ENCODE data around the gene LAMA2. TPM values are rescaled to one million over a fixed set of nuclear protein-coding genes. Genes with fewer than 3 reads are reported as not detected.

LAMA2 gene
- total and polyA plus RNA-seq, 2 donors from 2014 or later, result 2.2 to 20.8 TPM

GRCh38 chr6:129264480-129265045 lies 381.6 kb downstream of the LAMA2 start:
- FAIRE-seq, result no peak
- TF ChIP-seq, protein P1, sequence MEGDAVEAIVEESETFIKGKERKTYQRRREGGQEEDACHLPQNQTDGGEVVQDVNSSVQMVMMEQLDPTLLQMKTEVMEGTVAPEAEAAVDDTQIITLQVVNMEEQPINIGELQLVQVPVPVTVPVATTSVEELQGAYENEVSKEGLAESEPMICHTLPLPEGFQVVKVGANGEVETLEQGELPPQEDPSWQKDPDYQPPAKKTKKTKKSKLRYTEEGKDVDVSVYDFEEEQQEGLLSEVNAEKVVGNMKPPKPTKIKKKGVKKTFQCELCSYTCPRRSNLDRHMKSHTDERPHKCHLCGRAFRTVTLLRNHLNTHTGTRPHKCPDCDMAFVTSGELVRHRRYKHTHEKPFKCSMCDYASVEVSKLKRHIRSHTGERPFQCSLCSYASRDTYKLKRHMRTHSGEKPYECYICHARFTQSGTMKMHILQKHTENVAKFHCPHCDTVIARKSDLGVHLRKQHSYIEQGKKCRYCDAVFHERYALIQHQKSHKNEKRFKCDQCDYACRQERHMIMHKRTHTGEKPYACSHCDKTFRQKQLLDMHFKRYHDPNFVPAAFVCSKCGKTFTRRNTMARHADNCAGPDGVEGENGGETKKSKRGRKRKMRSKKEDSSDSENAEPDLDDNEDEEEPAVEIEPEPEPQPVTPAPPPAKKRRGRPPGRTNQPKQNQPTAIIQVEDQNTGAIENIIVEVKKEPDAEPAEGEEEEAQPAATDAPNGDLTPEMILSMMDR (IDR thresholded peaks at IDR 0.05; ENCODE audit: borderline replicate concordance, extremely low read depth, insufficient read depth), result no peak
- Histone ChIP-seq H3K4me1 (ENCODE audit: control insufficient read depth in 2 of 3, insufficient read depth in 2 of 3, low read depth in 1 of 3, low read length in 3 of 3) (no peaks in the 10 kb centered on the region), H3K36me3 (ENCODE audit: control insufficient read depth in 2 of 3, insufficient read depth in 3 of 3, low read length in 3 of 3) (no peaks in the 10 kb centered on the region), H3K9me3 (ENCODE audit: control insufficient read depth in 2 of 3, insufficient read depth in 1 of 3, low read length in 3 of 3) (no peaks in the 10 kb centered on the region), H3K4me3 (ENCODE audit: low read length in 3 of 3) (no peak overlapping the region), H3K27me3 (ENCODE audit: control insufficient read depth, insufficient read depth, low read length) (no peaks in the 10 kb centered on the region), H3K9ac (ENCODE audit: low read length in 3 of 3) (no peak overlapping the region), H3K27ac (ENCODE audit: low read depth in 2 of 2, low read length in 2 of 2) (no peak overlapping the region)
- intact Hi-C loops (cut with DNase I), result no loop called here
- DNase-seq, result no peak

DNA sequence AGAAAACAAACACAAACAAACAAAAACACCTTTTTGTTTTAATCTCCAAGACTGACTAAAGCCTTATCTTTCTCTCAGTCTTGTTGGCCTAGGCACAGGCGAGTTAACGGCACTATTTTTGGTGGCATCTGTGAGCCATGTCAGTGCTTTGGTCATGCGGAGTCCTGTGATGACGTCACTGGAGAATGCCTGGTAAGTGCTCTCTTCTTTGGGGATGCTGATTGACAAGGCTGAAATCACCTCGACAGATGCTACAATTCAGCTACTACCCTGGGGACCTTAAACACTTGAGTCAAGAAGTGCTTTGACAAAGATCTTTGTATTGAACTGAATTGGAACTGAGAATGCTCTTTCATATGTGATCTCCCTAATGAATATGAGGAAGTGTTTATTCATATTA lies 384.1 kb downstream of the LAMA2 start:
- Histone ChIP-seq H3K4me3 (ENCODE audit: low read length in 3 of 3) (no peak overlapping the region), H3K36me3 (ENCODE audit: control insufficient read depth in 2 of 3, insufficient read depth in 3 of 3, low read length in 3 of 3) (no peaks in the 10 kb centered on the region), H3K9ac (ENCODE audit: low read length in 3 of 3) (no peak overlapping the region), H3K27me3 (ENCODE audit: control insufficient read depth, insufficient read depth, low read length) (no peaks in the 10 kb centered on the region), H3K27ac (ENCODE audit: low read depth in 2 of 2, low read length in 2 of 2) (no peak overlapping the region), H3K4me1 (ENCODE audit: control insufficient read depth in 2 of 3, insufficient read depth in 2 of 3, low read depth in 1 of 3, low read length in 3 of 3) (no peaks in the 10 kb centered on the region), H3K9me3 (ENCODE audit: control insufficient read depth in 2 of 3, insufficient read depth in 1 of 3, low read length in 3 of 3) (no peaks in the 10 kb centered on the region)
- FAIRE-seq (no peak), DNase-seq (no peak)
- TF ChIP-seq, protein P1 (IDR thresholded peaks at IDR 0.05; ENCODE audit: borderline replicate concordance, extremely low read depth, insufficient read depth), result no peak
- intact Hi-C loops (cut with DNase I), result no loop called here

GRCh38 chr6:129269076-129269475 lies 386.1 kb downstream of the LAMA2 start:
- Histone ChIP-seq H3K4me1 (ENCODE audit: control insufficient read depth in 2 of 3, insufficient read depth in 2 of 3, low read depth in 1 of 3, low read length in 3 of 3) (no peaks in the 10 kb centered on the region), H3K27me3 (ENCODE audit: control insufficient read depth, insufficient read depth, low read length) (no peaks in the 10 kb centered on the region), H3K27ac (ENCODE audit: low read depth in 2 of 2, low read length in 2 of 2) (no peak overlapping the region), H3K9ac (ENCODE audit: low read length in 3 of 3) (no peak overlapping the region), H3K4me3 (ENCODE audit: low read length in 3 of 3) (no peak overlapping the region), H3K9me3 (ENCODE audit: control insufficient read depth in 2 of 3, insufficient read depth in 1 of 3, low read length in 3 of 3) (no peaks in the 10 kb centered on the region), H3K36me3 (ENCODE audit: control insufficient read depth in 2 of 3, insufficient read depth in 3 of 3, low read length in 3 of 3) (no peaks in the 10 kb centered on the region)
- DNase-seq (no peak), FAIRE-seq (no peak)
- TF ChIP-seq, protein P1 (IDR thresholded peaks at IDR 0.05; ENCODE audit: borderline replicate concordance, extremely low read depth, insufficient read depth), result no peak
- intact Hi-C loops (cut with DNase I), result no loop called here

DNA sequence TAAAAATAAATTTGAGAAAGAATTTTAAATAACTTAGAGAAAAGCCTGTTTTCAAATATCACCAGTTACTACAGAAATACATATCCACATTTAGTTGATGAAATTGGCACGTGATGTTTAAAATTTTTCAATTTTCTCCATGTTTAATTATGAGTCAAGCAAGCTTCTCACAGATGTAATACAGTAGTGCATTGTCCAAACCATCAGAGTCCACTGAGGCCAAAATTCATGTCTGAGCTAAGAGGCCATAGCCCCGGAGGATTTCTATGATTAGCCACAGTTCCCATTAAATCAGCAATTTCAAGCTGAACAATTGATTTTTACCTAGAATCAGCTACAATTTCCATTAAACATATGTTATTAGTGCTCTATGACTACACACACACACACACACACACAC lies 387.0 kb downstream of the LAMA2 start:
- DNase-seq (no peak), FAIRE-seq (no peak)
- no peak overlapping the region for H3K4me3 ChIP-seq (ENCODE audit: low read length in 3 of 3)
- no peaks in the 10 kb centered on the region for H3K27me3 ChIP-seq (ENCODE audit: control insufficient read depth, insufficient read depth, low read length)
- no peaks in the 10 kb centered on the region for H3K4me1 ChIP-seq (ENCODE audit: control insufficient read depth in 2 of 3, insufficient read depth in 2 of 3, low read depth in 1 of 3, low read length in 3 of 3)
- intact Hi-C loops (cut with DNase I), result no loop called here
- no peak overlapping the region for H3K9ac ChIP-seq (ENCODE audit: low read length in 3 of 3)
- H3K36me3 ChIP-seq (ENCODE audit: control insufficient read depth in 2 of 3, insufficient read depth in 3 of 3, low read length in 3 of 3), result no peaks in the 10 kb centered on the region
- H3K9me3 ChIP-seq (ENCODE audit: control insufficient read depth in 2 of 3, insufficient read depth in 1 of 3, low read length in 3 of 3), result no peaks in the 10 kb centered on the region
- TF ChIP-seq, protein P1 (IDR thresholded peaks at IDR 0.05; ENCODE audit: borderline replicate concordance, extremely low read depth, insufficient read depth), result no peak
- no peak overlapping the region for H3K27ac ChIP-seq (ENCODE audit: low read depth in 2 of 2, low read length in 2 of 2)

Data from kidney (tissue), 14 donors.